GM12892 (cell line): Measurements from ENCODE around the gene CCDC88C.

ENCODE experiments used
- POLR2A ChIP-seq: IDR thresholded peaks from 2 replicates; pipeline ENCODE4 v1.6.1; 2011; ENCODE audit warnings: low read depth, low read length, control low read depth
- TAF1 ChIP-seq: IDR thresholded peaks from 2 replicates; pipeline ENCODE4 v1.6.1; 2011; ENCODE audit warnings: low read depth, mild to moderate bottlenecking, control low read depth, low read length, borderline replicate concordance

DNA sequence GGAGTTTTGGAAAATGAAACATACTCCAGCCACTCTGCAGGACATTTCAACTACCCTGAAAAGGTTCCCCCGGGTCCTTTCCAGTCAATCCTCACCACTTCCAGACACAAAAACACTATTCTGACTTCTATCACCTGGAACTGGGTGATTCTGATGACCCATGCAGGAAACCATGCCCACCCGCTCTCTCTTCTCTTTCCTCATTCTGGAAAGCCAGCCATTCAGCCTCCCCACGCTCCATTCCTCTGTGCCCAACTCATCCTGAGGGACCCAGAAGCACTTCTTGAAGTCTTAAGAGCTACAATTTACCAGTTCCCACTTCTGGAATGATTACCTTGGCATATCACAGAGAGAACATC is 3.2 kb downstream of the CCDC88C start:
- TF ChIP-seq POLR2A: no peak
- no peak for TF ChIP-seq TAF1
